Liver (tissue), 3 donors: ENCODE results near the gene ECI2.

Experiments
- GABPA ChIP-seq, 2 donors: IDR thresholded peaks in 1 of 2; conservative IDR thresholded peaks in 1 of 2; 2 replicates each; pipeline ENCODE4 v1.6.1; 2016; ENCODE audit warnings: antibody characterized with exemption in 2 of 2, mild to moderate bottlenecking in 1 of 2, moderate library complexity in 1 of 2
- RAD21 ChIP-seq, 2 donors: IDR thresholded peaks; 2 replicates each; pipeline ENCODE4 v1.6.1; 2016; ENCODE audit warnings: antibody characterized with exemption in 2 of 2, mild to moderate bottlenecking in 2 of 2
- TAF1 ChIP-seq: conservative IDR thresholded peaks from 2 replicates; pipeline ENCODE4 v1.6.1; 2016; ENCODE audit warnings: antibody characterized with exemption, mild to moderate bottlenecking
- TF ChIP-seq, protein P1 (sequence below): fragments of 150-350 bp; IDR thresholded peaks from 2 replicates; pipeline ENCODE4 v1.5.1; 2017; ENCODE audit warnings: improper control_type of control experiment, low read depth, low read length; ENCODE audit not compliant: missing input control
- TF ChIP-seq, protein P2 (sequence below): IDR thresholded peaks from 2 replicates; pipeline ENCODE4 v1.6.1; 2016; ENCODE audit warnings: antibody characterized with exemption, mild to moderate bottlenecking
- donor health status: healthy.
- donor health status: healthy.

- TF ChIP-seq, protein P1, sequence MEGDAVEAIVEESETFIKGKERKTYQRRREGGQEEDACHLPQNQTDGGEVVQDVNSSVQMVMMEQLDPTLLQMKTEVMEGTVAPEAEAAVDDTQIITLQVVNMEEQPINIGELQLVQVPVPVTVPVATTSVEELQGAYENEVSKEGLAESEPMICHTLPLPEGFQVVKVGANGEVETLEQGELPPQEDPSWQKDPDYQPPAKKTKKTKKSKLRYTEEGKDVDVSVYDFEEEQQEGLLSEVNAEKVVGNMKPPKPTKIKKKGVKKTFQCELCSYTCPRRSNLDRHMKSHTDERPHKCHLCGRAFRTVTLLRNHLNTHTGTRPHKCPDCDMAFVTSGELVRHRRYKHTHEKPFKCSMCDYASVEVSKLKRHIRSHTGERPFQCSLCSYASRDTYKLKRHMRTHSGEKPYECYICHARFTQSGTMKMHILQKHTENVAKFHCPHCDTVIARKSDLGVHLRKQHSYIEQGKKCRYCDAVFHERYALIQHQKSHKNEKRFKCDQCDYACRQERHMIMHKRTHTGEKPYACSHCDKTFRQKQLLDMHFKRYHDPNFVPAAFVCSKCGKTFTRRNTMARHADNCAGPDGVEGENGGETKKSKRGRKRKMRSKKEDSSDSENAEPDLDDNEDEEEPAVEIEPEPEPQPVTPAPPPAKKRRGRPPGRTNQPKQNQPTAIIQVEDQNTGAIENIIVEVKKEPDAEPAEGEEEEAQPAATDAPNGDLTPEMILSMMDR, result no peak
- TF ChIP-seq, protein P2, sequence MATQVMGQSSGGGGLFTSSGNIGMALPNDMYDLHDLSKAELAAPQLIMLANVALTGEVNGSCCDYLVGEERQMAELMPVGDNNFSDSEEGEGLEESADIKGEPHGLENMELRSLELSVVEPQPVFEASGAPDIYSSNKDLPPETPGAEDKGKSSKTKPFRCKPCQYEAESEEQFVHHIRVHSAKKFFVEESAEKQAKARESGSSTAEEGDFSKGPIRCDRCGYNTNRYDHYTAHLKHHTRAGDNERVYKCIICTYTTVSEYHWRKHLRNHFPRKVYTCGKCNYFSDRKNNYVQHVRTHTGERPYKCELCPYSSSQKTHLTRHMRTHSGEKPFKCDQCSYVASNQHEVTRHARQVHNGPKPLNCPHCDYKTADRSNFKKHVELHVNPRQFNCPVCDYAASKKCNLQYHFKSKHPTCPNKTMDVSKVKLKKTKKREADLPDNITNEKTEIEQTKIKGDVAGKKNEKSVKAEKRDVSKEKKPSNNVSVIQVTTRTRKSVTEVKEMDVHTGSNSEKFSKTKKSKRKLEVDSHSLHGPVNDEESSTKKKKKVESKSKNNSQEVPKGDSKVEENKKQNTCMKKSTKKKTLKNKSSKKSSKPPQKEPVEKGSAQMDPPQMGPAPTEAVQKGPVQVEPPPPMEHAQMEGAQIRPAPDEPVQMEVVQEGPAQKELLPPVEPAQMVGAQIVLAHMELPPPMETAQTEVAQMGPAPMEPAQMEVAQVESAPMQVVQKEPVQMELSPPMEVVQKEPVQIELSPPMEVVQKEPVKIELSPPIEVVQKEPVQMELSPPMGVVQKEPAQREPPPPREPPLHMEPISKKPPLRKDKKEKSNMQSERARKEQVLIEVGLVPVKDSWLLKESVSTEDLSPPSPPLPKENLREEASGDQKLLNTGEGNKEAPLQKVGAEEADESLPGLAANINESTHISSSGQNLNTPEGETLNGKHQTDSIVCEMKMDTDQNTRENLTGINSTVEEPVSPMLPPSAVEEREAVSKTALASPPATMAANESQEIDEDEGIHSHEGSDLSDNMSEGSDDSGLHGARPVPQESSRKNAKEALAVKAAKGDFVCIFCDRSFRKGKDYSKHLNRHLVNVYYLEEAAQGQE, result no peak
- no peak for TF ChIP-seq RAD21 (IDR thresholded peaks at IDR 0.05)
- no peak for TF ChIP-seq TAF1
- TF ChIP-seq GABPA (IDR thresholded peaks at IDR 0.05 in 1 of 2, conservative IDR thresholded peaks at IDR 0.05 in 1 of 2), result no peak
Observed at GRCh38 chr6:4100655-4101054, 34.7 kb downstream of the ECI2 start.
